PC-3 (cell line): ENCODE data around the gene XIST. TPM values are rescaled to one million over a fixed set of nuclear protein-coding genes. Genes with fewer than 3 reads are reported as not detected.
"Not testable (repeated sequence)": the region's sequence is repeated elsewhere in the genome, so short reads cannot be mapped to it uniquely, and the experiment has no call there.

Experiments used
- ATAC-seq: fragments of 200-7000 bp; cut with Tn5 transposase; 2 replicates; pipeline ENCODE4 v1.9.1; 2020; ENCODE audit warnings: mild to moderate bottlenecking, moderate library complexity
- BruUV-seq: library from RNA; stranded (reverse); fragments of 400-500 nt; replicated peaks from 2 replicates; lab custom pipeline; 2021; lab: Mats Ljungman, UMichigan
- CTCF ChIA-PET: fragments of 300-600 bp; sonication (Branson Sonifier 250); formaldehyde crosslinking; loops from one replicate; lab custom pipeline; 2022; ENCODE audit warnings: antibody characterized with exemption; lab: Charles Lee
- POLR2A ChIA-PET: fragments of 300-600 bp; sonication (Branson Sonifier 250); formaldehyde crosslinking; loops from one replicate; lab custom pipeline; 2022; ENCODE audit warnings: antibody characterized with exemption; ENCODE audit not compliant: unreplicated experiment; lab: Charles Lee
- DNase-seq: peaks from one replicate; pipeline ENCODE4 v3.0.0-alpha.2; 2015
- H2AFZ ChIP-seq: fragments of 300-600 bp; sonication (generic); 2 replicates; pipeline ENCODE4 v1.6.0; 2016; ENCODE audit warnings: antibody characterized with exemption, low read length
- H3F3A ChIP-seq: fragments of 300-600 bp; sonication (generic); one replicate; pipeline ENCODE4 v1.6.0; 2017; ENCODE audit warnings: antibody characterized with exemption, low read length, control low read depth, mild to moderate bottlenecking; ENCODE audit not compliant: unreplicated experiment
- H3K27ac ChIP-seq: fragments of 300-600 bp; sonication (generic); 2 replicates; pipeline ENCODE4 v1.5.1; 2016; ENCODE audit warnings: mild to moderate bottlenecking, low read length
- H3K27me3 ChIP-seq: fragments of 300-600 bp; sonication (generic); 2 replicates; pipeline ENCODE4 v1.6.1; 2016; ENCODE audit warnings: low read length, mixed read lengths
- H3K36me3 ChIP-seq: fragments of 300-600 bp; sonication (generic); 2 replicates; pipeline ENCODE4 v1.6.1; 2016; ENCODE audit warnings: low read depth, mixed run types, low read length, mixed read lengths
- H3K4me1 ChIP-seq: fragments of 300-600 bp; sonication (generic); 2 replicates; pipeline ENCODE4 v1.5.1; 2016; ENCODE audit warnings: low read length; ENCODE audit not compliant: insufficient read depth
- H3K4me2 ChIP-seq: fragments of 300-600 bp; sonication (generic); 2 replicates; pipeline ENCODE4 v1.6.0; 2016; ENCODE audit warnings: low read length
- H3K4me3 ChIP-seq: fragments of 300-600 bp; sonication (generic); 2 replicates; pipeline ENCODE4 v1.5.1; 2016; ENCODE audit warnings: mild to moderate bottlenecking, low read length, mixed read lengths
- H3K79me2 ChIP-seq: fragments of 300-600 bp; sonication (generic); 2 replicates; pipeline ENCODE4 v1.6.1; 2017; ENCODE audit warnings: low read length, mixed read lengths
- H3K9ac ChIP-seq: fragments of 300-600 bp; sonication (generic); 2 replicates; pipeline ENCODE4 v1.6.0; 2016; ENCODE audit warnings: mild to moderate bottlenecking, low read length
- H3K9me2 ChIP-seq: fragments of 300-600 bp; sonication (generic); replicated peaks from 2 replicates; pipeline ENCODE4 v1.6.1; 2016; ENCODE audit warnings: mixed run types, low read length, mixed read lengths
- H3K9me3 ChIP-seq: fragments of 300-600 bp; sonication (generic); 2 replicates; pipeline ENCODE4 v1.6.1; 2016; ENCODE audit warnings: low read length, mixed read lengths
- H4K20me1 ChIP-seq: fragments of 300-600 bp; sonication (generic); 2 replicates; pipeline ENCODE4 v1.6.1; 2016; ENCODE audit warnings: low read length, mixed read lengths
- CTCF ChIP-seq: fragments of 300-600 bp; sonication (generic); conservative IDR thresholded peaks from 2 replicates; pipeline ENCODE4 v1.5.1; 2017; ENCODE audit warnings: antibody characterized with exemption, low read depth, mild to moderate bottlenecking, low read length
- EZH2 ChIP-seq: fragments of 300-600 bp; sonication (generic); IDR thresholded peaks from one replicate; pipeline ENCODE4 v1.6.1; 2017; ENCODE audit warnings: antibody characterized with exemption, mild to moderate bottlenecking, low read length; ENCODE audit not compliant: unreplicated experiment
- EZH2phosphoT487 ChIP-seq: fragments of 300-600 bp; sonication (generic); IDR thresholded peaks from 2 replicates; pipeline ENCODE4 v1.6.1; 2018; ENCODE audit warnings: mild to moderate bottlenecking, antibody characterized with exemption, low read length, borderline replicate concordance
- intact Hi-C: fragments of 100-400 bp; cut with micrococcal nuclease; formaldehyde crosslinking; loops from 2 replicates; pipeline ENCODE4 v1.9.0; 2023
- total RNA-seq: library from RNA; depleted of rRNA; stranded (reverse); fragments of >200 nt; gene quantifications from 2 replicates; pipeline ENCODE4 v1.2.3, GENCODE V29; 2014

Gene XIST
- total RNA-seq, 1 experiment from 2014 or later = not detected

- H3K9ac ChIP-seq = no peak overlapping the region
- no peak overlapping the region for H3K4me3 ChIP-seq
- no peak for ATAC-seq
- no peaks in the 10 kb centered on the region for H4K20me1 ChIP-seq
- ChIA-PET CTCF (no interaction called here), POLR2A (no interaction called here)
- BruUV-seq = no TSS peak
- no peaks in the 10 kb centered on the region for H3K4me1 ChIP-seq
- intact Hi-C loops = no loop called here
- no peak overlapping the region for H2AFZ ChIP-seq
- H3K79me2 ChIP-seq = no peaks in the 10 kb centered on the region
- TF ChIP-seq EZH2 (no peak), CTCF (no peak), EZH2phosphoT487 (no peak)
- H3K9me3 ChIP-seq = no peaks in the 10 kb centered on the region
- H3K36me3 ChIP-seq = no peaks in the 10 kb centered on the region
- H3F3A ChIP-seq = no peaks in the 10 kb centered on the region
- H3K27me3 ChIP-seq = no peaks in the 10 kb centered on the region
- H3K27ac ChIP-seq = no peak overlapping the region
- H3K9me2 ChIP-seq = no peaks in the 10 kb centered on the region
- DNase-seq = peak; percentile 24
- H3K4me2 ChIP-seq = peak overlapping the region; percentile 41; the same call in 1 of the 2 replicates
Measured at GRCh38 chrX:73817393-73818199, 34.9 kb downstream of the XIST start.

- BruUV-seq = no TSS peak
- no peak for TF ChIP-seq CTCF
- TF ChIP-seq EZH2phosphoT487 = no peak
- TF ChIP-seq EZH2 = no peak
- Histone ChIP-seq H3K79me2 (no peaks in the 10 kb centered on the region), H3K4me3 (no peak overlapping the region), H3K4me1 (no peaks in the 10 kb centered on the region), H3K27me3 (no peaks in the 10 kb centered on the region), H3F3A (no peaks in the 10 kb centered on the region), H3K4me2 (no peak overlapping the region), H4K20me1 (no peaks in the 10 kb centered on the region), H3K27ac (no peak overlapping the region), H3K9me3 (no peaks in the 10 kb centered on the region), H2AFZ (no peak overlapping the region), H3K9ac (no peak overlapping the region), H3K9me2 (no peaks in the 10 kb centered on the region), H3K36me3 (no peaks in the 10 kb centered on the region)
- POLR2A ChIA-PET = no interaction called here
- ATAC-seq (no peak), DNase-seq (no peak)
- intact Hi-C loops = no loop called here
- CTCF ChIA-PET = no interaction called here
Measured at GRCh38 chrX:73812256-73812655, 40.3 kb downstream of the XIST start.

GRCh38 chrX:73804109-73804508 is 48.4 kb downstream of the XIST start:
- intact Hi-C loops, H4K20me1 ChIP-seq, H3K4me3 ChIP-seq, H3K27me3 ChIP-seq, H2AFZ ChIP-seq, ATAC-seq, H3K9ac ChIP-seq, H3F3A ChIP-seq, CTCF ChIA-PET, POLR2A ChIA-PET, H3K9me2 ChIP-seq, H3K9me3 ChIP-seq, H3K4me1 ChIP-seq, H3K79me2 ChIP-seq, DNase-seq, BruUV-seq, H3K27ac ChIP-seq, H3K4me2 ChIP-seq, H3K36me3 ChIP-seq: not testable (repeated sequence)
